SK-N-SH treated with all-trans-retinoic acid at 6 μM for 48 hours (cell line): ENCODE results near the gene PTPRG.

ENCODE experiments used
- ATAC-seq: fragments of 200-7000 bp; cut with Tn5 transposase; 3 replicates; pipeline ENCODE4 v1.9.1; 2020; ENCODE audit warnings: mild to moderate bottlenecking, moderate library complexity
- ARNTL ChIP-seq: fragments of 450-650 bp; formaldehyde crosslinking; IDR thresholded peaks from 2 replicates; pipeline ENCODE4 v1.5.0; 2020; ENCODE audit warnings: low read depth, mild to moderate bottlenecking, moderate library complexity, borderline replicate concordance
- CSDC2 ChIP-seq: fragments of 250-450 bp; sonication (Bioruptor Pico); IDR thresholded peaks from 2 replicates; pipeline ENCODE4 v1.5.0; 2020; ENCODE audit warnings: mild to moderate bottlenecking, moderate library complexity
- CSRNP3 ChIP-seq: fragments of 250-450 bp; sonication (Bioruptor Pico); IDR thresholded peaks from 2 replicates; pipeline ENCODE4 v1.5.1; 2021; ENCODE audit warnings: mild to moderate bottlenecking, moderate library complexity
- ESRRG ChIP-seq: fragments of 250-450 bp; sonication (Bioruptor Pico); IDR thresholded peaks from 2 replicates; pipeline ENCODE4 v1.6.1; 2021; ENCODE audit warnings: mild to moderate bottlenecking
- GLIS3 ChIP-seq: fragments of 250-450 bp; sonication (Bioruptor Pico); IDR thresholded peaks from 2 replicates; pipeline ENCODE4 v1.5.0; 2020; ENCODE audit warnings: mild to moderate bottlenecking, moderate library complexity
- ISL1 ChIP-seq: fragments of 250-450 bp; sonication (Bioruptor Pico); IDR thresholded peaks from 2 replicates; pipeline ENCODE4 v2.1.2; 2022; ENCODE audit warnings: mild to moderate bottlenecking, moderate library complexity
- OSR1 ChIP-seq: fragments of 250-450 bp; sonication (Bioruptor Pico); IDR thresholded peaks from 2 replicates; pipeline ENCODE4 v1.8.0; 2022; ENCODE audit warnings: moderate library complexity, mild to moderate bottlenecking, inconsistent platforms
- PPARA ChIP-seq: fragments of 250-450 bp; sonication (Bioruptor Pico); IDR thresholded peaks from 2 replicates; pipeline ENCODE4 v1.5.0; 2020; ENCODE audit warnings: mild to moderate bottlenecking, borderline replicate concordance
- RARB ChIP-seq: fragments of 250-450 bp; sonication (Bioruptor Pico); IDR thresholded peaks from 2 replicates; pipeline ENCODE4 v1.8.0; 2021; ENCODE audit warnings: mild to moderate bottlenecking, moderate library complexity
- SNAI2 ChIP-seq: fragments of 250-450 bp; sonication (Bioruptor Pico); IDR thresholded peaks from 2 replicates; pipeline ENCODE4 v1.5.0; 2020; ENCODE audit warnings: mild to moderate bottlenecking, moderate library complexity
- TCF4 ChIP-seq: fragments of 250-450 bp; sonication (Bioruptor Pico); IDR thresholded peaks from 2 replicates; pipeline ENCODE4 v1.8.0; 2021; ENCODE audit warnings: mild to moderate bottlenecking, moderate library complexity, borderline replicate concordance
- TOX ChIP-seq: fragments of 250-450 bp; sonication (Bioruptor Pico); IDR thresholded peaks from 2 replicates; pipeline ENCODE4 v1.8.0; 2021; ENCODE audit warnings: mild to moderate bottlenecking, moderate library complexity, borderline replicate concordance
- ZC3H10 ChIP-seq: fragments of 250-450 bp; sonication (Bioruptor Pico); IDR thresholded peaks from 2 replicates; pipeline ENCODE4 v1.5.1; 2021; ENCODE audit warnings: mild to moderate bottlenecking, moderate library complexity
- ZFP30 ChIP-seq: fragments of 450-650 bp; formaldehyde crosslinking; IDR thresholded peaks from 2 replicates; pipeline ENCODE4 v1.5.0; 2022; ENCODE audit warnings: mild to moderate bottlenecking, moderate library complexity
- ZNF565 ChIP-seq: fragments of 450-650 bp; formaldehyde crosslinking; conservative IDR thresholded peaks from 2 replicates; pipeline ENCODE4 v1.5.0; 2020; ENCODE audit warnings: low read depth, mild to moderate bottlenecking, moderate library complexity
- ZNF70 ChIP-seq: fragments of 450-650 bp; formaldehyde crosslinking; IDR thresholded peaks from 2 replicates; pipeline ENCODE4 v1.5.0; 2020; ENCODE audit warnings: mild to moderate bottlenecking, moderate library complexity
- ZNF8 ChIP-seq: fragments of 450-650 bp; formaldehyde crosslinking; IDR thresholded peaks from 2 replicates; pipeline ENCODE4 v1.5.0; 2020; ENCODE audit warnings: mild to moderate bottlenecking, moderate library complexity
- TF ChIP-seq, protein P1 (sequence below): fragments of 250-450 bp; sonication (Bioruptor Pico); IDR thresholded peaks from 2 replicates; pipeline ENCODE4 v1.5.0; 2020; ENCODE audit warnings: mild to moderate bottlenecking, moderate library complexity
- TF ChIP-seq, protein P2 (sequence below): fragments of 250-450 bp; sonication (Bioruptor Pico); IDR thresholded peaks from 2 replicates; pipeline ENCODE4 v1.5.1; 2020; ENCODE audit warnings: low read depth, mild to moderate bottlenecking, moderate library complexity

The PTPRG gene

DNA sequence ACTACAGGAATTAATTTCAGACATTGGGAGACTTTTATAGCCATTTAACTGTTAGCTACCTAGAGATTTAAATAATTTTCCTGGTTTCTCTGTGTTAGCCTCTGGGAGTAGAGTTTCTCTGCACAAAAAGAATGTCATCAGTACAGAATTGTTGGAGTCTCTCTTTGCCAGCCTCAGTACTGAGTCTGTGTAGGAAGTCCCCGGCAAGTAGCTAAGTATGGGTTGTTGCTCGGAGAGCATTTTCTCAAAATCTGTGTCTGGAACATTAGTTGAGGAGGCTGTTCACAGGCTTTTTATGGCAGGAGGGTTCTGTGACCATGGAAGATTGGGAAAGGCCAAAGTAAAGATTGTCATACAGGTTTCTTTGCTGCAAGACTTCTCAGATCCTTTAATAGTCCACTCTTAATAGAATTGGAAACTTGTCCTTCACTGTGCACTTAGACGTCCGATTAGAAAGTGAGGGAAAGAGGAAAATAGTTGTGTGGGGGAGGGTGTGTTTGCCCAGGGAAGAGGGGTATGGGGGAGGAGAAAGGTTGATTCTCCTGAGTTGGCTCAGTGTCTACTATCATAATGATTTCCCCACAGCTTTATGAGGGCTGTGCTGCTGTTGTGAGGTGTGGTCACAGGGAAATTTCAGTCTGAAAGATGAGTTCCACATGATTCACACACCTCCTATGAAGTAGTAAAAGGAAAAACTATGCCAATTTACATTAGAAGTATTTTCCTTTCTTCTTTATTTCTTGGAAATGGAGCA, 207.1 kb downstream of the PTPRG start (continued):
- TF ChIP-seq, protein P1, sequence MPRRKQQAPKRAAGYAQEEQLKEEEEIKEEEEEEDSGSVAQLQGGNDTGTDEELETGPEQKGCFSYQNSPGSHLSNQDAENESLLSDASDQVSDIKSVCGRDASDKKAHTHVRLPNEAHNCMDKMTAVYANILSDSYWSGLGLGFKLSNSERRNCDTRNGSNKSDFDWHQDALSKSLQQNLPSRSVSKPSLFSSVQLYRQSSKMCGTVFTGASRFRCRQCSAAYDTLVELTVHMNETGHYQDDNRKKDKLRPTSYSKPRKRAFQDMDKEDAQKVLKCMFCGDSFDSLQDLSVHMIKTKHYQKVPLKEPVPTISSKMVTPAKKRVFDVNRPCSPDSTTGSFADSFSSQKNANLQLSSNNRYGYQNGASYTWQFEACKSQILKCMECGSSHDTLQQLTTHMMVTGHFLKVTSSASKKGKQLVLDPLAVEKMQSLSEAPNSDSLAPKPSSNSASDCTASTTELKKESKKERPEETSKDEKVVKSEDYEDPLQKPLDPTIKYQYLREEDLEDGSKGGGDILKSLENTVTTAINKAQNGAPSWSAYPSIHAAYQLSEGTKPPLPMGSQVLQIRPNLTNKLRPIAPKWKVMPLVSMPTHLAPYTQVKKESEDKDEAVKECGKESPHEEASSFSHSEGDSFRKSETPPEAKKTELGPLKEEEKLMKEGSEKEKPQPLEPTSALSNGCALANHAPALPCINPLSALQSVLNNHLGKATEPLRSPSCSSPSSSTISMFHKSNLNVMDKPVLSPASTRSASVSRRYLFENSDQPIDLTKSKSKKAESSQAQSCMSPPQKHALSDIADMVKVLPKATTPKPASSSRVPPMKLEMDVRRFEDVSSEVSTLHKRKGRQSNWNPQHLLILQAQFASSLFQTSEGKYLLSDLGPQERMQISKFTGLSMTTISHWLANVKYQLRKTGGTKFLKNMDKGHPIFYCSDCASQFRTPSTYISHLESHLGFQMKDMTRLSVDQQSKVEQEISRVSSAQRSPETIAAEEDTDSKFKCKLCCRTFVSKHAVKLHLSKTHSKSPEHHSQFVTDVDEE = no peak
- TF ChIP-seq CSDC2 (CRISPR knock-in tag) (no peak), OSR1 (CRISPR knock-in tag) (no peak), RARB (no peak), TCF4 (CRISPR knock-in tag) (no peak)
- TF ChIP-seq, protein P2, sequence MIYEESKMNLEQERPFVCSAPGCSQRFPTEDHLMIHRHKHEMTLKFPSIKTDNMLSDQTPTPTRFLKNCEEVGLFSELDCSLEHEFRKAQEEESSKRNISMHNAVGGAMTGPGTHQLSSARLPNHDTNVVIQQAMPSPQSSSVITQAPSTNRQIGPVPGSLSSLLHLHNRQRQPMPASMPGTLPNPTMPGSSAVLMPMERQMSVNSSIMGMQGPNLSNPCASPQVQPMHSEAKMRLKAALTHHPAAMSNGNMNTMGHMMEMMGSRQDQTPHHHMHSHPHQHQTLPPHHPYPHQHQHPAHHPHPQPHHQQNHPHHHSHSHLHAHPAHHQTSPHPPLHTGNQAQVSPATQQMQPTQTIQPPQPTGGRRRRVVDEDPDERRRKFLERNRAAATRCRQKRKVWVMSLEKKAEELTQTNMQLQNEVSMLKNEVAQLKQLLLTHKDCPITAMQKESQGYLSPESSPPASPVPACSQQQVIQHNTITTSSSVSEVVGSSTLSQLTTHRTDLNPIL (CRISPR knock-in tag) = no peak

DNA sequence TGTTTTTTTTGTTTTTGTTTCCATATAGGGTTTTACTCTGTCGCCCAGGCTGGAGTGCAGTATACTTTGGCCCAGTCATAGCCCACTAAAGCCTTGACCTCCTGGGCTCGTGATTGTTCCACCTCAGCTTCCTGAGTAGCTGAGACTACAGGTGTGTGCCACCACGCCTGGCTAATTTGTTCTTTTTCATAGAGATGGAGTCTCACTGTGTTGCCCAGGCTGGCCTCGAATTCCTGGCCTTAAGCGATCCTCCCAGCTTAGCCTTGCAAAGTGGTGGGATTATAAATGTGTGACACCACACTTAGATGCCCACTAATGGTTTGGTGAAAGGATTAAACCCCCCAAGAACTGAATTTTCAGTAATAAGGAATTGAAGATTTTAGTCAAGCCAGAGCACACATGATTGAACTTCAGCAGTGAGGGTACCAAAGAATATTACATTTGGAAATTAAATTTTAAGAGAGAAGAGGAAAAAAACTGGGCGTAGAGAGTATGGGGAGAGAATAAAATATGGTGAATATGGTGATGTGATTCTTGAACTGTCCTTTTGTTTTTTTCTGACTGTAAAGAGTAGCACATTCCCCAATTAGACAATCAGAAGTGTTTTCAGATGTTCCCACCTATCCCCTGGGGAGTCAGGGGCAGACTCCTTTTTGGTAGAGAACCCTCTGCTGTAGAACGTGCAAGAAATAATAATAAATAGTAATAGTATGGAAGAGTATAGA, 208.1 kb downstream of the PTPRG start:
- TF ChIP-seq RARB = no peak
- TF ChIP-seq ZFP30 (CRISPR knock-in tag) = no peak
- TF ChIP-seq, protein P2 (CRISPR knock-in tag) = no peak
- TF ChIP-seq ISL1 (CRISPR knock-in tag) = no peak
- no peak for TF ChIP-seq PPARA (CRISPR knock-in tag)
- no peak for TF ChIP-seq ZNF70 (CRISPR knock-in tag)
- no peak for TF ChIP-seq ZNF8 (CRISPR knock-in tag)
- TF ChIP-seq, all 23 proteins: peak for 0
- no peak for ATAC-seq

DNA sequence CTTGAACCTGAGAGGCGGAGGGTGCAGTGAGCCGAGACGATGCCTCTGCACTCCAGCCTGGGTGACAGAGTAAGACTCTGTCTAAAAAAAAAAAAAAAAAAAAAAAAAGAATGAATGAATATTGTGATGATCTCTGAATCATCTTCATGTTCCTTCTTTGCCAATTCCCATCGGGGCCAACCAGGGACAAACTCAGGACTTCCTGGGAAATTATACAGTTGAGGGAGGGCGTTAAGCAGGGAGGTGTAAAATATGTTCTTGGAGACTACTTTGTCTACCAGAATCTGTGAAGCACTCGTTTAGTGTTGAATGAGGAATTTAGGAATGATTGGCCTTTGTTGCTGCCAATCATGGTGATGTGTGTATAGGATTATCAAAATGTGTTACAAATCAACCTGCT, 210.6 kb downstream of the PTPRG start:
- TF ChIP-seq ZC3H10 (CRISPR knock-in tag) (no peak), ZNF565 (CRISPR knock-in tag) (no peak)
- TF ChIP-seq, all 23 proteins: peak for 0
- ATAC-seq = no peak

DNA sequence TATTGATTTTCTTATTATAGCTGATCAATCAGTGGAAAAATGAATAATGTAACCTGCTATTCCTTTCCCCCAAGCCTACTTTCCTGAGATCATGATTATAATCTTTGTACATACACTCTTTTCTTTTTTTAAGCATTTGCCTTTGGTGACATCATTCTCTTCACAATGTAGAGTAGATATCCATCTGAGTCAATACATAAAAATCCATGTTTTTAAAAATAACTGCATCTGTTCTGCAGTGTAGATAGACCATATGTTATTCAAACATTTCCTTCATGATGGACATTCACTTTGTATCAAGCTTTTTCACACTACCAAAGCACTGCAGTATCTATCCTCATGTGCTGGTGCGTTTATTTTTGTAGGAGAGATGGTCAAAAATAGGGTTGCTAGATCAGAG, 211.1 kb downstream of the PTPRG start:
- peak; percentile 64; the same call in 2 of the 3 replicates for ATAC-seq
- TF ChIP-seq ZNF565 (CRISPR knock-in tag) = no peak

- TF ChIP-seq PPARA (CRISPR knock-in tag) (no peak), CSRNP3 (no peak), ZNF8 (CRISPR knock-in tag) (no peak), ZFP30 (CRISPR knock-in tag) (no peak), SNAI2 (CRISPR knock-in tag) (no peak)
- TF ChIP-seq, all 23 proteins: peak for 0
- no peak for ATAC-seq
Measured at GRCh38 chr3:61774279-61774890, 213.0 kb downstream of the PTPRG start.

DNA sequence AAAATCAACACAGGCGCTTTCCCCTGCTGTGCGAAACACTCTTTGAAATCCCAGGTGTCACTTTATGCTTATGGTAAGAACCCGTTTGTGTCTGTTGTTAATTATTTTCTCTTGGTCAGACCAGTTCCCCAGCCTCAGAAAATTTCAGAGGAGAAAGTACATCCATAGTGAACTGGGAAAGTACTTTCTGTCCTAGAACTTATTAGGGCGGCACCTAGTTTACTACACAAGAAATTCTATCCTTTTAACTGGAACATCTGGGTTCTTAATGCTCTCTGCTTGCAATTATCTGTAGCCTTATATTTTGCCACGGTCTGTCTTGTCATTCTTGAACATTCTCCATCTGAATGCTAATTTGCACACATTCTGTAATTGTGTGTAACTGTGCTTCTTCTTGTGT, 215.0 kb downstream of the PTPRG start:
- TF ChIP-seq ESRRG (CRISPR knock-in tag) (no peak), ZFP30 (CRISPR knock-in tag) (no peak), ISL1 (CRISPR knock-in tag) (no peak), GLIS3 (CRISPR knock-in tag) (no peak), TOX (no peak), CSDC2 (CRISPR knock-in tag) (no peak), TCF4 (CRISPR knock-in tag) (no peak), SNAI2 (CRISPR knock-in tag) (no peak), ARNTL (CRISPR knock-in tag) (no peak)
- TF ChIP-seq, protein P2 (CRISPR knock-in tag) = no peak
- ATAC-seq = no peak
